GM21528 (cell line): ENCODE data around the gene DVL1.
"Not testable (repeated sequence)": the region's sequence is repeated elsewhere in the genome, so short reads cannot be mapped to it uniquely, and the experiment has no call there.

ENCODE experiments used
- ATAC-seq: cut with Tn5 transposase; IDR thresholded peaks from one replicate; pipeline ENCODE4 v1.9.1; 2021; ENCODE audit warnings: mild to moderate bottlenecking, moderate library complexity; ENCODE audit not compliant: unreplicated experiment, low FRiP score

DVL1 gene

GRCh38 chr1:1349256-1350012 lies at the start of gene DVL1:
Gene DVL1, minus strand, starts transcription at chr1:1349418. Its CDS starts 353 bp downstream, at chr1:1349065.
- peak; percentile 57 for ATAC-seq

DNA sequence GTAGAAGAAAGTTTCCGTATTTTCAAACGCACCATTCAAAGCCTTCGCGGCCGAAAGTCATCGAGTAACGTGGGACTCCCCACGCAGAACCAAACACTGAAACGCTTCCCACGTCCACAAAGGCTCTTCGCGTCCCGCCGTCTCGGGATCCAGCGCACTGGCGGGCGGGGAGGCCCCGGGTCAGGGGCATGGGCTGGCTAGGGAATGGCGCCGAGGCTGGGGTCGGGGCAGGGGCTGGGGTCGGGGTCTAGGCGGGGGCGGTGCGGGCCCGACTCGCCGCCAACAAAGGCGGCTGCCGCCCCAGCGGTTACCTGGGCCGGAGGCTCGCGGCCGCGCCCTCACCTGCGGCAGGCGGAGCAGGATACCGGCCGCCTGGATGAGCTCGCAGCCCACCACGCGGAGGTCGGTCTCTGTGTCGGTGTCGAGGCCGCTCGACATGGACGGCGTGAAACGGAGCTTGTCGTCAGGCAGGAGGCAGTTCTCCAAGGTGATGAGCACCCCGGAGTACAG lies 49.5 kb upstream of the DVL1 start:
- ATAC-seq = peak; percentile 18

DNA sequence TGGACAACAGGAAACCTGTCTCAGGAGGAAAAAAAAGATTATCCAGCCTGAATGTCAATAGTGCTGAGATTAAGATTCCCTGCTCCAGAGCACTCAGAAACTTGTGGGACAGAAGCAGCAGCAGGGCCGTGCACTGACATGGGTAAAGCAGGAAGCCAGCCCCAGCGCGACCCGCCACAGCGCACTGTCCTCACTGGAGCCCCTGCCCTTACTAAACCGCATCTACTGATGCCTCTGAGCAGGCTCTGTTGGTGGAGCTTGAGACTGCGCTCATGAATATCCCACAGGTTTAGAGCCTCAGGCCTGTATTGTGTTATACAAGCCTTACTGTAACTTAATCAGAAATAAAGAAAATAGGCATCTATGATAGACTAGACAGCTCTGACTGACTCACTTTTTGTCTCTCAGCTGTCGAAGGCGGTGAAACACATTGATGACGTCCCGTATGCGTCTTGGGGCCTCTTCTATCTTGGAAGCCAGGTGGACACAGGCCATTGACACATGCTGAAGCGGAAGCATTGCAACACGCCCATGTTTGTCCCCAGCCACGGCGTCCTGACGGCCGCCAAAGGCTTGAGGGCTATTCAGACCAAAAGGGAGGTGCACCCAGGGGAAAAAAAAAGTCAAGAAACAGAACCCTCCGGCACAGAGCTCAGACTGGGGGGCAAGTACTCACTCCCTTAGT lies 48.8 kb upstream of the DVL1 start:
- ATAC-seq = no peak

DNA sequence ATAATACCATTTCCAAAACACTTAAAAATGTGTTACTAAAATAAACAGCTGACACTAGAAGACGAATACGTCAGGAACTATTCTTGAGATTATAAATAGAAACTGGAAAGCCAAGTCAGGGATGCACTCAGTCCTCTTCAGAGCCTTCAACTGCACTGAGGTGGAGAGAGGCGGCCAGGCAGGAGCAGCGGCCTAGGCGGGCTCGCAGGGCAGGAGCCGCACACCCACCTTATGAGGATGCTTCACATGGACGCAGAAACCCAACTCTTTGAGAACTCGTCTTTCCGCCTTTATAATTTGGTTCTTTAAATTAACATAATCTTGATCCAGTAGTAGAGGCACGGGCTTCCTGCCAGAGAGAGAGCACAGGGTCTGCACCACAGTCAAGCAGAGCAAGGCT lies 45.9 kb upstream of the DVL1 start:
- ATAC-seq = no peak

DNA sequence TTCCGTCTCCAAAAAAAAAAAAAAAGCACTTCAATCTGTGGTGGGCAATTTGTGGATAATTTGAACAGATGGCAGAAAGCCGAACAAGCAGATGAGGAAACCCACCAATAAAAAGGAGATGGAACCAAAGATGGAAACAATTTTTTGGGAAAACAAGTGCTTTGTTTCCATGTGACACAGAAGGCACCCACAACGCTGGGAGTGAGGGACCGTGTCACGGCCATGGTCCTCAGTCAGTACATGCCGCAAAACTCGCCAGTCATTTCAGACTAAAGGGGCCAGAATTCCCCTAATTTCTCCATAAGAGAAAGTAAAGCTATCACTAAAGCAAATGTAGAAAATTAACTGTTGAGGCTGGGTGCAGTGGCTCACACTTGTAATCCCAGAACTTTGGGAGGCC lies 44.9 kb upstream of the DVL1 start:
- no peak for ATAC-seq

GRCh38 chr1:1393428-1393827 lies 44.2 kb upstream of the DVL1 start:
- no peak for ATAC-seq

DNA sequence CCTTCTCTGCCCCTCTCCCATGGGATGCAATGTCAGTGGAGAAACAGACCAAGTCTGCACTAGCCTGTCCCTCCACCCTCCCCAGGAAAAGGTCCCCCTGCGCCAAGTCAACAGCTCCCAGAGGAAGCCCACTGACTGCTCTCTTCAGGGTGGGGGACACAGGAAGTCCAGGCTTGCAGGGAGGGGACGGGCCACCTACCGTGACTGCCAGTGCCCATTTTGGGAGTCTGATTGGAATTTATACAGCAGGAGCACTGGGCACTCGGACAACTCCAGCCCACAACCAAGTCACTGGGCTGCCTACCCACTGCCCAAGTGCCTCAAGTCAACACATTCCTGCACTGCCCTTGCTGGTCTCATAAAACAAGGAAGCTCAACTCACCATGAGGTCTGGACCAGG lies 43.8 kb upstream of the DVL1 start:
- ATAC-seq = no peak

GRCh38 chr1:1391225-1391624 lies 42.0 kb upstream of the DVL1 start:
- ATAC-seq = no peak

GRCh38 chr1:1390675-1391074 lies 41.5 kb upstream of the DVL1 start:
- no peak for ATAC-seq

- ATAC-seq = no peak
Measured at GRCh38 chr1:1388078-1388472, 38.9 kb upstream of the DVL1 start.

GRCh38 chr1:1387098-1388077 lies 38.2 kb upstream of the DVL1 start:
- ATAC-seq = no peak

- no peak for ATAC-seq
Measured at GRCh38 chr1:1385931-1386330, 36.7 kb upstream of the DVL1 start.

GRCh38 chr1:1385339-1385738 lies 36.1 kb upstream of the DVL1 start:
- ATAC-seq = not testable (repeated sequence)

GRCh38 chr1:1381294-1381693 lies 32.1 kb upstream of the DVL1 start:
- no peak for ATAC-seq

GRCh38 chr1:1380860-1381259 lies 31.6 kb upstream of the DVL1 start:
- ATAC-seq = no peak

DNA sequence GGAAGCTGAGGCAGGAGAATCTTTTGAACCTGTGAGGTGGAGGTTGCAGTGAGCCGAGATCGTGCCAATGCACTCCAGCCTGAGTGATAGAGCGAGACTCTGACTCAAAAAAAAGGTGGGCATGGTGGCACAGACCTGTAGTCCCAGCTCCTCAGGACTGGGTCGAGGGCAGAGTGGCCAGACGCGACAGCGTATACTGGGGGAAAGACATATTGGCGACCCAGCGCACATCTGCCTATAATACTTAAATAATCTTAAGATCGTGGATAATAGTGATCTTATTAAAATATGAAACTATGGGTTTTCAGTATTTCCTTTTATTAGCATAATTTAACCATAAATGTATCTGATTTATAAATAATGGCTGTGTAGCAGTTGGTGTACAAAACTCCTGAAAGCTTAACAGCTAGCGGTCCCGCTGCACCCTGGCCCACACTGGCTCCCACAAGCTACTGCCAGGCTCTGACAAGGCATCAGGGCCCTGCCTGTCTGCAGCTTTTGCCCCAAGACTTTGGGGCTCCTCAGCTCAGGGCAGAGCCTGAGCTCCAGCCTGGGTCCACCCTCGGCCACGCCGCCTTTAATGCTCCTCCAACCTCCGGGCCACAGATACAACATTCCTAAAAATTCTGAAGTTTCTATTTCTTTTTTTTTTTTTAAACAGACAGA lies 28.5 kb upstream of the DVL1 start:
- ATAC-seq = no peak

GRCh38 chr1:1376551-1377226 lies 27.5 kb upstream of the DVL1 start:
- ATAC-seq = no peak

DNA sequence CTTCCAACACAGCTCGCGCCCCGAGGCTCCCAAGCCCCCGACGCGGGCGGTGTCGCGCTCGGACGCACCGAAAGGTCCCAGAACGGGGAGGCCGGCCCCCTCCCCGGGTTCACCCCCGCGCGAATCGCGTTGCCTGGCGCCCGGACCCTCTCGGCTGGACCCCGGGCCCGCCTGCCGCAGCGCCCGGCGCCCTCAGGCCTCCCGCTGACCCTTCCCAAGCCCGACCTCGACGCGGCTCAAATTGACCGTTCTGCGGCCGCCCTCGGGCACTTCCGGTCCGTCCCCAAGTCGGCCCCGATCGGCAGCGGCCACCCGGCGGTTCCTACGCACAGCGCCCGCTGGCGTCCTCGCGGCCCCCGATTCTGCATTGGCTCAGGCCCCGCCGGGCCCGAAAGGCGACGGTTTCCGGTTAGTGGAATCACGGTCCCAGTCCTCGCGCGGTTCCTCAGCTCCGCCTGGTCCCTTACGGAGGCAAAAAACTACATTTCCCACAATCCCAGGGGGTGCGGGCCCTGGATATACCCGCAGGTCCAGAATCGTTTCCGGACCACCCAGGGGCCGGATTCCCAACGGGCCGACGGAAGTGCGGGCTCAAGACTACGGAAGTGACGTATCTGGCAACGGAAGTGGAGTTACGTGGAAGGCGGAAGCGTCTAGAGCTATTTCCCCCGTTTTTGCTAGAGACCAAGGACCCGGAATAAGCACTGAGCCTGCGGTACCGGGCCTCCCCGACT lies 25.9 kb upstream of the DVL1 start, which contains the start of gene AURKAIP1:
TSS of gene AURKAIP1 (minus strand) at position 279 of the 734 bp plus-strand sequence. CDS start 451 bp downstream, outside the sequence.
- ATAC-seq = peak; percentile 79

DNA sequence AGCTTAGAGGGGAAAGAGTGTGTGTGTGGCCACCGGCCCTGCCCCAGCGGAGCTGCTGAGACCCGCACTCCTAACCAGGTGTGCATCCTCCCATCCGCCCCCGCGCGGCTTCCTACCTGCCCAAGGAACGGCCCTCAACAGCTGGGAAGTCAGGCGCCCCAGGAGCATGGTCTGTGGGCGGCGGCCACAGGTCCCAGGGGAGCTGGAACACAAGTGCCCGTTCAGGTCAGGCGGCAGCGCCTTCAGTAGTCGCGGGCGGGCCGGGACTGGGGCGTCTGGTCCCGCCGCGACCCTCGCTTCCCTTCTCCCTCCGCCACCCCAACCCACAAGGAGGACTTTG lies 25.3 kb upstream of the DVL1 start:
- ATAC-seq = peak; percentile 10
